ENCODE results near the gene SELENOO.

The SELENOO gene

DNA sequence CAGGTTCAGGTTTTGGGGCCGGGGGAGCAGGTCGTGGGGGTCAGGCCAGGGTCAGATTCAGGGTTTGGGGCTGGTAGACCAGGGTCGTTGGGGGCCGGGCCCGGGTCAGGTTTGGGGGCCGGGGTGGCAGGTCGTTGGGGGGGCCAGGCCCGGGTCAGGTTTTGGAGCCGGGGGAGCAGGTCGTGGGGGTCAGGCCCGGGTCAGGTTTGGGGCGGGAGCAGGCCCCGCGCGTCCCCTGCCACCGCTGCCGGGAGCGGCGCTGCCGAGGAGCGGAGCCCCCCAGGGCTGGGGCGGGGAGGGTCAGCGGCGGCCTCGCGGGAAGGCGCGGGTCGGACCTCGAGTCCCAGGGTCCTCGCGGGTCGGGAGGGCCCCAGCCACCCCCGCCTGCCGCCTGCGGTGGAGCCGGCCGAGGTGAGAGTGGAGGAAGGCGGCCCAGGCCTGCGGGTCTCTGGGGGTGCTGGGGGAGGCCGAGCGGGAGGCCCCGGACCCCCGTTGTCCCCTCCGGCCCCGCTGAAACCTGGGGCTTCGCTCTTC lies 14.6 kb upstream of the SELENOO start:
- peak overlapping the region; percentile 92 for H3K27ac Mint-ChIP-seq
- H3K4me3 Mint-ChIP-seq: peak overlapping the region; percentile 93 to 96
- no peaks in the 10 kb centered on the region for H3K27me3 Mint-ChIP-seq
- DNase-seq (no peak), ATAC-seq (replicated peaks) (no peak)
- H3K9me3 Mint-ChIP-seq: no peaks in the 10 kb centered on the region
- H3K4me1 Mint-ChIP-seq: peaks cover 32 to 58% of the 10 kb centered on the region in 2 donors
- peaks cover 5 to 11% of the 10 kb centered on the region in 2 donors for H3K36me3 Mint-ChIP-seq

- no peaks in the 10 kb centered on the region for H3K27me3 Mint-ChIP-seq
- no peaks in the 10 kb centered on the region for H3K9me3 Mint-ChIP-seq
- peaks cover 34 to 65% of the 10 kb centered on the region in 2 donors for H3K4me1 Mint-ChIP-seq
- peak overlapping the region; percentile 93 to 96 for H3K4me3 Mint-ChIP-seq
- DNase-seq: no peak
- peaks cover 9 to 18% of the 10 kb centered on the region in 2 donors for H3K36me3 Mint-ChIP-seq
- no peak for ATAC-seq (replicated peaks)
- peak overlapping the region; percentile 92 for H3K27ac Mint-ChIP-seq
Observed at GRCh38 chr22:50186761-50187523, 13.9 kb upstream of the SELENOO start.

DNA sequence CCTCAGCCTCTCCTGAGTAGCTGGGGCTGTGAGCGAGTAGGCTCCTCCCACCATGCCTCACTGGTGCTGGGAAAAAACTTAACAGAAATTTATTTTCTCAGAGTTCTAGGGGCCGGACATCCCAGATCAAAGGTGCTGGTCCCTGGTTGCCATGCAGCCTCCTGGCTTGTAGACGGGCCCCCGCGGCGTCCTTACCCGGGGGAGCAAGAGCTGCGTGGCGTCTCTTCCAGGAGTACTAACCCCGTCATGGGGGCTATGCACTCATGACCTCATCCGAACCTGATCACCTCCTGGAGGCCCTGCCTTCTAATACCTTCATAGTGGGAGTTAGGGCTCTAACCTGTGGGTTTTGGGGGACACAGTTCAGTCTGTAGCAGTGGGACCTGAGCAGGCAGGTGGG lies 12.5 kb upstream of the SELENOO start:
- Mint-ChIP-seq H3K4me1 (peaks cover 46 to 79% of the 10 kb centered on the region in 2 donors), H3K4me3 (peak overlapping the region in 1 of 2 donors; percentile 25), H3K36me3 (peaks cover 19 to 31% of the 10 kb centered on the region in 2 donors), H3K27ac (peak overlapping the region; percentile 31), H3K27me3 (no peaks in the 10 kb centered on the region), H3K9me3 (no peaks in the 10 kb centered on the region)
- DNase-seq (no peak), ATAC-seq (replicated peaks) (no peak)

DNA sequence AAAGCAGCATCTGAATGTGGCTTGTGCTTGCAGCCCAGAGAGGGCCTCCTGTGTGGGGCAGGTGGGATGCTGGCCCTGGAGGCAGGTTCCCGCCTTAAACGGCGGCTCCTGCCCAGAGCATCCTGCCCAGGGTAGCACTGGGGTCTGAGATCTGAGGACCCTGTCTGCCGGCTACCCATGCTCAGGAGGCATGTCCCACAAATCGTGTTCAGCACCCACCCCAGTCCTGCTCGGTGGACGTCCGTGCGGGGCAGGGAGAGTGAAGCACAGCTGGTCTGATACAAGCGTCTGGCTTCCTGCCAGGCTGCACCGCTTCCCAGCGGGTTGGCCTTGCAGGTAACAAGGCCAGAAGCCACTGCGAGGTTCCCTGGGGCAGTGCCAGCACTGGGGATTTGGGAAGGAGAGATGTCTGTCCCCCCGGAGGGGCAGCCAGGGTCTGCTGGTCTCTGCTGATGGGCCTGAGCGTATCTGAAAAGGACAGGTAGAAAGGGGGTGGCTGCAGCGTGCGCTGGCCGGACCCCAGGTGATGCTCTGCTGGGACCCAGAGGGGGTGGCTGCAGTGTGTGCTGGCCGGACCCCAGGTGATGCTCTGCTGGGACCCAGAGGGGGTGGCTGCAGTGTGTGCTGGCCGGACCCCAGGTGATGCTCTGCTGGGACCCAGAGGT lies 11.5 kb upstream of the SELENOO start:
- H3K4me3 Mint-ChIP-seq: peak overlapping the region; percentile 90 to 92
- no peaks in the 10 kb centered on the region for H3K27me3 Mint-ChIP-seq
- H3K27ac Mint-ChIP-seq: peak overlapping the region; percentile 100
- DNase-seq (no peak), ATAC-seq (replicated peaks) (no peak)
- no peaks in the 10 kb centered on the region for H3K9me3 Mint-ChIP-seq
- H3K36me3 Mint-ChIP-seq: peaks cover 19 to 34% of the 10 kb centered on the region in 2 donors
- peaks cover 44 to 82% of the 10 kb centered on the region in 2 donors for H3K4me1 Mint-ChIP-seq

- Mint-ChIP-seq H3K9me3 (no peaks in the 10 kb centered on the region), H3K27me3 (no peaks in the 10 kb centered on the region), H3K27ac (peak overlapping the region; percentile 100), H3K4me3 (peak overlapping the region; percentile 90 to 92), H3K36me3 (peaks cover 19 to 37% of the 10 kb centered on the region in 2 donors), H3K4me1 (peaks cover 41 to 82% of the 10 kb centered on the region in 2 donors)
- no peak for DNase-seq
- ATAC-seq (replicated peaks): no peak
Observed at GRCh38 chr22:50189849-50190181, 11.0 kb upstream of the SELENOO start.

DNA sequence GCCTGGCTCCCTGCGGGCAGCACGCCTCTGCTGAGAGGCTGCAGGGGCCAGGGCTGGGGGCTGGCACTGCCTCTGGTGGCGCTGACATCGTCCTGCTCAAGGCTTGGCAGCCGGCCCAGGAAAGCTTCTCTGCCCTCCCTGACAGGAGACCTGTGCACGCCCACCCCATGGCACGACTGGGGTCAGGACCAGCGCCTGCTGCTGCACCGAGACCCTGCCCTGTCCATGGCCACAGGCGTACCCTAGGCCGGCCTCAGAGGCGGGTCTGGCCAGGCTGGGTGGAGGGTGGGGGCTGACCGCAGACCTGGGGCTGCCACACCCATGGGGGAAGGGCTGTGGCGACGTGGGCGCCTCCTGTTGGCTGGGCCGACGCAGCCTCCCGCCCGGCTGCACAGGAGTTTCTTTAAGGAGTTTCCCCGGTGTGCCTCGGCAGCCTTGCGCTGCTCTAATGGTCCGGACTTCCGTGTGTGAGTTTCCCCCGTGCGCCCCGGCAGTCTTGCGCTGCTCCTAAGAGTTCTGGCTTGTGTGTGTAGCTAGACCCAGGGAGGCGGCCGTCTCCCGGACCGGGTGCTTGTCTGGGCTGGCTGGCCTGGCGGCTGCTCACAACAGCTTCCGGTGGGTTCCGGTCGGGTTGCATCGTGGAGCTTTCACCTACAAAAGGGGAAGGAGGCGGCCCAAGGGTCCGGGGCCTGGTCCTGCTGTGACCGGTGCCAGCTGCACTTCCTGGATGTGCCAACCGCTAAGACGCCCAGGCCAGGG lies 10.4 kb upstream of the SELENOO start:
- Mint-ChIP-seq H3K4me3 (peak overlapping the region; percentile 90 to 92), H3K9me3 (no peaks in the 10 kb centered on the region), H3K27ac (peak overlapping the region; percentile 100), H3K4me1 (peaks cover 45 to 87% of the 10 kb centered on the region in 2 donors), H3K36me3 (peaks cover 23 to 43% of the 10 kb centered on the region in 2 donors), H3K27me3 (no peaks in the 10 kb centered on the region)
- ATAC-seq (replicated peaks) (peak; percentile 57 to 58), DNase-seq (peak; percentile 91)

DNA sequence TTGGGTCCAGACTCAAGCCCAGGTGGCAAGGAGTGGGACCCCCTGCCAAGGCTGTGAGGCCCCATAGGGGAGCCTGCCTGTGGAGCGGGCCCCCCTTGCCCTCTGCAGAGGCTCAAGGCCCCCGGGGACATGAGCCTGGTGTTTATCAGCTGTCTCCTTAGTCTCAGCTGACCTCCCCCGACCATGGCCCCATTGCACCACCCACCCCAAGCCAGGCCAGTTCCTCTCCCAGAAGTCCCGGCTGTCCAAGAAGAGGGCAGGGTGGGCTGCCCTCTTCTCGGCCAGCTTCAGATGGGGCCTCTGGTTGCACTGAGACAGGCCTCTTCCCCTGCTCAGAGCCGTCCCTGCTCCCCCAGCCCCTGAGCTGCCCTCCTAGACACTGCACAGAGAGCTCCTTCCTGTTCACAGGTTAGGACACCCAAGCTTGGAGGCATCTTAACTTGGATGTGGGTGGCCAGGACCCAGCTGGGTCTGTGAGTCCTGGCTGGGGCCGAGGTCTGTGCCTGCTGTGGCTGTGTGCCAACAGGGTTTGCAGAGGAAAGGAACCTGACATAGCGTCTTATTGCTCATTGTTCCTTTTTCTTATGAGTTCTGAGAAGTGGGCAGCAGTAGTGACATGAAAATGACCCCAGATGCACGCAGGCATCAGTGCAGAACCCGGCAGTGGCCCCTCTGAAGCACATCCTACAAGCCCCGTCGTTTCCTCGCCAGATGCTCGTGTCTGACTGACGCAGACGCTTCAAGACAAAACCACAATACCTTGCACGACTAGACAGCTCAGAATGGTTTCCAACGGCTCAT lies 9.7 kb upstream of the SELENOO start:
- Mint-ChIP-seq H3K36me3 (peaks cover 23 to 46% of the 10 kb centered on the region in 2 donors), H3K27ac (peak overlapping the region; percentile 100), H3K27me3 (no peaks in the 10 kb centered on the region), H3K9me3 (no peaks in the 10 kb centered on the region), H3K4me3 (peak overlapping the region; percentile 90 to 92), H3K4me1 (peaks cover 47 to 93% of the 10 kb centered on the region in 2 donors)
- DNase-seq (peak; percentile 91), ATAC-seq (replicated peaks) (peak; percentile 64 to 66)

DNA sequence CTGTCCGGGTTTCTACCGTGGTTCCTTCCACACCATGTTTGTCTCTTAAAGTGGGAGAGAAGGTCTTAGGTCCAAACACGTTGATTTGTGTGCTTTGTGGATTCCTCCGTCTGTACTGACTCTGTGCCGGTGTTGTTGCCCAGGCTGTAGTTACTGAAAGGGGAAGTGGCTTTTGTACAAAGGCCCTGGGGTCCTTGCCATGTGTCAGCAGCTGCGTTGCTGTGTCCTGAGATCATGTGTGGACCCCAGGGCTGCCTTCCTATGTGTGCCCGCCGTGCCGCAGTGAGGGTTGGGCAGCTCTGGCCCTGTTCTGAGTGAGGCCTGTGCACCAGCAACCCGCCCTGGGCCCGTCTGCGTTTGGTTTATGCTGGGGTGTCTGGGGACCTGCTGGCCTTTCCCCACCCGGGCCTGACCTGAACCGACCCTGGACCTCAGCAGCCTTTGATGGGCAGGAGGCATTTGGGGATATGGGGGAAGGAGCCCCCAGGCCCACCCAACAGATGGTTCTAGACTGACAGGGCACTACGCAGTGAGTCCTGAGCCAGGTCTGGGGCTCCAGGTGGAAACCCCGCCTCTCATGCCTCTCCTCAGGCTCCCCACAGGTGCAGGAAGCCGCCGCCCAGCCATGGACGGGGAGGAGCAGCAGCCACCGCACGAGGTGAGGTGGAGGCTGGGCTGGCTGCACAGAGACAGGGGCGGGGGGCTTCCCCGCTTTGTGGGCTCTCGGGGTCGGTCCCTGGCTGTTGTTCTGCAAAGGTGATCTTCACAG lies 8.2 kb upstream of the SELENOO start:
- peak; percentile 66 for DNase-seq
- peaks cover 44 to 86% of the 10 kb centered on the region in 2 donors for H3K4me1 Mint-ChIP-seq
- peaks cover 30 to 42% of the 10 kb centered on the region in 2 donors for H3K36me3 Mint-ChIP-seq
- ATAC-seq (replicated peaks): peak; percentile 17 to 29
- no peaks in the 10 kb centered on the region for H3K27me3 Mint-ChIP-seq
- H3K4me3 Mint-ChIP-seq: peak overlapping the region; percentile 90 to 92
- H3K27ac Mint-ChIP-seq: peak overlapping the region; percentile 100
- no peaks in the 10 kb centered on the region for H3K9me3 Mint-ChIP-seq

DNA sequence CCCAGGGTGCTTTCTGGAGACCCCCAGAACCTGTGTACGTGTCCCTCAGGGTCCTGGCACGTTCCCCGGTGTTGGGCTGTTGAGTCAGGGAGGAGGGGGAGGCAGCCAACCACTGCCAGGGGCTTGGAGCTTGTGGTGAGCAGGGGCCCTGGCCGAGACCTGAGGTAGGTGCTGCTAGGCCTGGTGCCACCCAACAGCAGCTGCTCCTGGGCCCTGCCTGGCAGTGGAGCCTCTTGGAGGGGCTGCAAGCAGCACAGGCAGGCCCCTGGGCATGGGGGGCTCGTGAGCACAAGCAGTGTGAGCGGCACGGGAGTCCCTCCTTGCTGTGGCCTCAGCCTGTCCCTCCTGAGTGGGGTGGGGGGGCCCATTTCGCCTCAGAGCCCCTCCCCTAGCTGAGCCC lies 7.2 kb upstream of the SELENOO start:
- Mint-ChIP-seq H3K4me3 (no peak overlapping the region), H3K9me3 (no peaks in the 10 kb centered on the region), H3K36me3 (peaks cover 33 to 43% of the 10 kb centered on the region in 2 donors), H3K27me3 (no peaks in the 10 kb centered on the region), H3K4me1 (peaks cover 42 to 76% of the 10 kb centered on the region in 2 donors), H3K27ac (peak overlapping the region; percentile 100)
- ATAC-seq (replicated peaks) (no peak), DNase-seq (no peak)

- ATAC-seq (replicated peaks) (no peak), DNase-seq (no peak)
- no peaks in the 10 kb centered on the region for H3K9me3 Mint-ChIP-seq
- H3K4me3 Mint-ChIP-seq: peak overlapping the region in 1 of 2 donors; percentile 61
- peaks cover 33 to 43% of the 10 kb centered on the region in 2 donors for H3K36me3 Mint-ChIP-seq
- peak overlapping the region; percentile 91 for H3K27ac Mint-ChIP-seq
- no peaks in the 10 kb centered on the region for H3K27me3 Mint-ChIP-seq
- H3K4me1 Mint-ChIP-seq: peaks cover 37 to 74% of the 10 kb centered on the region in 2 donors
Observed at GRCh38 chr22:50194037-50194805, 6.6 kb upstream of the SELENOO start.

DNA sequence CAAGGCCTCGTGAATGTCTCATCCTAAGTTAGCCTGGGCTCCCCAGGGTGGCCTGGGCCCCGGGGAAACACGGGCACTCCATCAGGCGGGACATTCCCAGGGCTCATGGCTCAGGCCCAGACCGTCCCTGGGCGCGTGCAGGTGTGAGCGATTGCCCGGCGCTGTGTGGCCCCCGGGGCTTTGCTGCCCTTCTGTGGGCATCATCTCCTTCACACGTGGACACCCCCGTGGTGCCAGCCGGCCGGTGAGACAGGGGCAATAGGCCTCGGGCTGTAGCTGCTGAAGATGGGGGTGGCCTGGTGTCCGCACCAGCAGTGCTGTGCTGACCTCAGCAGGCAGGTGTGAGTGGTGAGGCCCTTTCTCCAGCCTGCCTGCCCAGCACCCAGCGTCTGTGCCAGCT lies 4.6 kb upstream of the SELENOO start:
- no peak for ATAC-seq (replicated peaks)
- no peaks in the 10 kb centered on the region for H3K9me3 Mint-ChIP-seq
- H3K36me3 Mint-ChIP-seq: peaks cover 34 to 45% of the 10 kb centered on the region in 2 donors
- peak overlapping the region in 1 of 2 donors; percentile 14 for H3K4me3 Mint-ChIP-seq
- no peaks in the 10 kb centered on the region for H3K27me3 Mint-ChIP-seq
- no peak for DNase-seq
- H3K4me1 Mint-ChIP-seq: peaks cover 28 to 63% of the 10 kb centered on the region in 2 donors
- H3K27ac Mint-ChIP-seq: peak overlapping the region; percentile 25

DNA sequence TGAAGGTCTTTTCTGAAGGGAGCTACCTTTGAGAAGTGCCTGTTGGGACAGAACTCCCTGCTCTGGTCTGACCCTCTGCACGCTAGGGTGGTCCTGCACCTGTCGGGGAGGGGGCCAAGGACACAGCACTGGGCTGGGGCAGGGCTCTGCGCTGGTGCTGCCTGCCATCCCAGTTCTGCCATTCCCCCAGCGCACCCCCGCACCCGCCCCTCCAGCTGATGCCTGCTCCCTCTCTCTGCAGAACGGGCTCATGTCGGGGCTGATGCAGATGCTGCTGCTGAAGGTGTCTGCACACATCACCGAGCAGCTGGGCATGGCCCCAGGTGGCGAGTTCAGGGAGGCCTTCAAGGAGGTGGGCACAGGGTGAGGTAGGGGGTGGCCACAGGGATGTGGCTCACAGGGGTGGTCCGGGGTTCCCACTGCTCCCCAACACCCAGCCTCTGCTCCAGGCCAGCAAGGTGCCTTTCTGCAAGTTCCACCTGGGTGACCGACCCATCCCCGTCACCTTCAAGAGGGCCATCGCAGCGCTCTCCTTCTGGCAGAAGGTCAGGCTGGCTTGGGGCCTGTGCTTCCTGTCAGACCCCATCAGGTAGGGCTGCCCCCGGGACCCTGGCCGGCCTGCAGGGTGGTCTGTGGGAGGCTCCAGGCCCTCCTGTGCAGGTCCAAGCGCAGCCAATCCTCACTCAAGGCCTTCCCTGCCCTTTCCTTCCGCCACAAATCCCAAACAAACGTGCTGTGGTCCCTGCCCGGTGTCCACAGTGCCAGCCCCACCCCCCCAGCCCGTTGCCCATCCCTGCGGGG lies 3.6 kb upstream of the SELENOO start:
- DNase-seq (no peak), ATAC-seq (replicated peaks) (no peak)
- H3K4me3 Mint-ChIP-seq: no peak overlapping the region
- no peaks in the 10 kb centered on the region for H3K9me3 Mint-ChIP-seq
- H3K4me1 Mint-ChIP-seq: peaks cover 25 to 59% of the 10 kb centered on the region in 2 donors
- H3K36me3 Mint-ChIP-seq: peaks cover 29 to 36% of the 10 kb centered on the region in 2 donors
- no peak overlapping the region for H3K27ac Mint-ChIP-seq
- no peaks in the 10 kb centered on the region for H3K27me3 Mint-ChIP-seq

Measured in stimulated activated naive B cell treated with anti-CD40 and anti-IgM and Interleukin-4, amounts not matched to agents 10 μg/mL and 1 μg/mL and 100 μg/mL, for 72 hours (primary cell).